Rectal smooth muscle tissue (tissue), 1 donor: ENCODE data around the gene SUSD4.

Source experiments
- H3K27ac ChIP-seq: one replicate; pipeline ENCODE4 v1.7.0; 2013; ENCODE audit warnings: low read depth, low read length, inconsistent platforms
- H3K27me3 ChIP-seq: one replicate; pipeline ENCODE4 v1.7.0; 2013; ENCODE audit warnings: low read length; ENCODE audit not compliant: control insufficient read depth, insufficient read depth
- H3K36me3 ChIP-seq: one replicate; pipeline ENCODE4 v1.7.0; 2013; ENCODE audit warnings: low read length; ENCODE audit not compliant: control insufficient read depth, insufficient read depth
- H3K4me1 ChIP-seq: one replicate; pipeline ENCODE4 v1.7.0; 2013; ENCODE audit warnings: low read length; ENCODE audit not compliant: control insufficient read depth, insufficient read depth
- H3K4me3 ChIP-seq: one replicate; pipeline ENCODE4 v1.7.0; 2013; ENCODE audit warnings: low read length
- H3K9ac ChIP-seq: one replicate; pipeline ENCODE4 v1.7.0; 2013; ENCODE audit warnings: low read length

SUSD4 gene

DNA sequence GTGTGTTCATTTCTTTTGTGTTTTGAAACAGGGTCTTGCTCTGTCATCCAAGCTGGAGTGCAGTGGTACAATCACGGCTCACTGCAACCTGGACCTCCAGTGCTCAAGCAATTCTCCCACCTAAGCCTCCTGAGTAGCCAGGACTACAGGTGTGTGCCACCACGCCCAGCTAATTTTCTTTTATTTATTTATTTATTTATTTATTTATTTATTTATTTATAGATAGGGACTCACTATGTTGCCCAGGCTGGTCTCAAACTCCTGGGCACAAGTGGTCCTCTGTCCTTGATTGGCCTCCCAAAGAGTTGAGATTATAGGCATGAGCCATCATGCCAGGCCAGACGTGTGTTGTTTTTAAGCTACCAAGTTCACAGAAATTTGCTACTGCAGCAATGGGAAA is 177.2 kb downstream of the SUSD4 start:
- H3K36me3 ChIP-seq = no peaks in the 10 kb centered on the region
- no peaks in the 10 kb centered on the region for H3K4me1 ChIP-seq
- H3K27me3 ChIP-seq = no peaks in the 10 kb centered on the region
- no peak overlapping the region for H3K9ac ChIP-seq
- H3K27ac ChIP-seq = no peak overlapping the region
- H3K4me3 ChIP-seq = no peak overlapping the region

DNA sequence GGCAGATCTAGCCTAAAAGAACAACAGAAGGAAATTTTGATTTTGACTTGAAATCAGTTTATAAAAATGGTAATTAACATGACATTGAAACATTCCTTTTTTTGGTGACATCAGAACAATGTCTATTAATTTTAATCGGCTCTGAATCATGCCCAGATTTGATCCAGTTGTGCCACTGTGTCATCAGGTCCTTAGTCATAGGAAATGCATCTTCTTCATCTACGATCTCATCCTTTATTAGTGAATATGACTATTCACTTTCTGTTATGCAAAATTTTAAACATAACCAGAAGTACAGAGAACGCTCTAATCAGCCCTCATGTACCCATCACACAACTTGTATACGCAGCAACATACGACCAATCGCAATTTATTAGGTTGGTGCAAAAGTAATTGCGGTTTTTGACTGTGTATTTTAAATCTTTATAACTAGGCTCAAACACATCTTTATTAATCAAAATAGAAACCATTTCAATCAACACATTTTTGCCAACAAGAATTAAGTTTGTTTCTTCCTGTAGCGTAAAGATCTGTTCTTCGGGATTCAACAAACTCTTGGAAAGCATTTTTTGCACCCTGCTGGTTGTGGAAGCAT is 180.6 kb downstream of the SUSD4 start:
- Histone ChIP-seq H3K27me3 (no peaks in the 10 kb centered on the region), H3K36me3 (no peaks in the 10 kb centered on the region), H3K4me3 (no peak overlapping the region), H3K27ac (no peak overlapping the region), H3K9ac (no peak overlapping the region), H3K4me1 (no peaks in the 10 kb centered on the region)

DNA sequence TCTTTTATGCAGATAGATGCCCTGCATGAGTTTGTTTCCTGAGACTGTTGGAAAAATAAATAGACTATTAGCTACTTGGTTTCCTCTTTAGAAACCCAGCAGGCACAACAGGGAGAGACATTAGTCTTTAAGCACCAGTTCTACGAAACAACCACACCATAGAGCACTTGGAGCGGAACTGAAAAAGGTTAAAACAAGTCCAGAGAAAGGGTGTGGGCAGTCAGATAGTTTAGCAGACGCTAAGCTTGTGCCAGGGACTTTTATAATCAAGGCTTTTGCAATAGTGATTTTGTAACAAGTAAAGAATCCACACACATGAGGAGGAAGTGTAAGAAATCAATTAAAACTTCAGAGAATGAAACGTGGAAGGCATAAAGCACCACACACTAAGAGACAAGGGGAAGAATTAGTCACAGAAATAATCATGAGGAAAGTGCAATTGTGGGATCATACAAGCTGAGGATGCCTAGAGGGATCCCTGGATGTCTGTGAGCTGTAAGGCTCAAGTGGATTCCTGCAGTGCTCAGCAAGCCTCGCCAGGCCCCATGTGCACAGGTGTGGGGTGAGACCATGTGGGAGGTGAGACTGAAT is 183.2 kb downstream of the SUSD4 start:
- H3K27me3 ChIP-seq = no peaks in the 10 kb centered on the region
- no peaks in the 10 kb centered on the region for H3K4me1 ChIP-seq
- no peaks in the 10 kb centered on the region for H3K36me3 ChIP-seq
- H3K9ac ChIP-seq = no peak overlapping the region
- no peak overlapping the region for H3K27ac ChIP-seq
- H3K4me3 ChIP-seq = no peak overlapping the region

DNA sequence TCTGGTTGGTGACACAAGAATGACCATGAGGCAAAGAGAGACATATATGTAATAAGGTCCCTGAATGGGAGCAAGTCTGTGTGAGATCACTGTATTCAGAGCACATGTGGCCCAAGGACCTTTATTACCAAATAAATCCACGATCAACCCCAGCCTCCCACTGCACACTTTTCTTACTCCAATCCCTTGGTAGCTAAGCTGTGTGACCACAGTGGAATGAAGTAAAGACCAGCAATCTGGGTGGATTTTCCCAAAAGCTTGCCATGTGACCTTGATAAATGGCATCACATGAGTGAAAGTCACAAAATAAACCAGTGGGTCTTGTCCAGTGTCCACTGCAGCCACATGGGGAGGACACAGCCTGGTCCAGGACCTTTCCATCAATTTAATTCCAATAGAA is 184.2 kb downstream of the SUSD4 start:
- H3K4me3 ChIP-seq = no peak overlapping the region
- H3K9ac ChIP-seq = no peak overlapping the region
- H3K4me1 ChIP-seq = no peaks in the 10 kb centered on the region
- H3K27me3 ChIP-seq = no peaks in the 10 kb centered on the region
- H3K27ac ChIP-seq = no peak overlapping the region
- no peaks in the 10 kb centered on the region for H3K36me3 ChIP-seq

DNA sequence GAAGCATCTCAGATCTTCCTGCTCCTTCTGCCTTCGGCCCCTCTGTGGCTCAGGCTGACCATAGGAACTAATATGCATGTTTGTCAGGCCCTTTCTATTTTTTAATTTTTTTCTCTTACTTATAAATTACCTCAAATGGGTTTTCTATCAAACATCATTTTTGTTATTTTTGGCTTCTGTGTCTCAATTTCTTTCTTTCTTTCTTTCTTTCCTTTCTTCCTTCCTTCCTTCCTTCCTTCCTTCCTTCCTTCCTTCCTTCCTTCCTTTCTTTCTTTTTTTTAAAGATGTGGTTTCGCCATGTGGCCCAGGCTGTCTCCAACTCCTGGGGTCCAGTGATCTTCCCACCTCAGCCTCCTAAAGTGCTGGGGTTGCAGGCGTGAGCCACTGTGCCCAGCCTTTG is 184.7 kb downstream of the SUSD4 start:
- no peak overlapping the region for H3K9ac ChIP-seq
- H3K4me1 ChIP-seq = no peaks in the 10 kb centered on the region
- no peak overlapping the region for H3K4me3 ChIP-seq
- no peaks in the 10 kb centered on the region for H3K27me3 ChIP-seq
- H3K27ac ChIP-seq = no peak overlapping the region
- H3K36me3 ChIP-seq = no peaks in the 10 kb centered on the region

DNA sequence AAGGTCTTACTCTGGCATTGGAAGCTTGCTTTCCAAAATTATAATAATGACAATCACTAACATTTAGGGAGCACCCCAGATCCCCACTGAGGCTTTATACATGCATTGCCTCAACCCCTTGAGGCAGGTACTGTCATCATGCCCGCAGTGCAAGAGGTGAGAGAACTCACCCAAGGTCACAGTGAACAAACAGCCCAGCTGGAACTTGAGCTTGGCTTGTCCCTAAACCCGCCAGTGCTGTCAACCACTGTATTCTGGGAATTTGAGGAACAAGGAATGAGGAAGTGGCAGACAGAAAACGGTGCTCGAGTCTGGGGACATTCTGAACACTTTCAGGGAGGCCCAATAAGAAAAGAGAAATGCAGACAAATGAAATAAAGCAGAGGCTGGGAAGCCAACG is 186.3 kb downstream of the SUSD4 start:
- no peak overlapping the region for H3K4me3 ChIP-seq
- H3K27ac ChIP-seq = no peak overlapping the region
- no peaks in the 10 kb centered on the region for H3K4me1 ChIP-seq
- H3K36me3 ChIP-seq = no peaks in the 10 kb centered on the region
- H3K9ac ChIP-seq = no peak overlapping the region
- H3K27me3 ChIP-seq = no peaks in the 10 kb centered on the region

DNA sequence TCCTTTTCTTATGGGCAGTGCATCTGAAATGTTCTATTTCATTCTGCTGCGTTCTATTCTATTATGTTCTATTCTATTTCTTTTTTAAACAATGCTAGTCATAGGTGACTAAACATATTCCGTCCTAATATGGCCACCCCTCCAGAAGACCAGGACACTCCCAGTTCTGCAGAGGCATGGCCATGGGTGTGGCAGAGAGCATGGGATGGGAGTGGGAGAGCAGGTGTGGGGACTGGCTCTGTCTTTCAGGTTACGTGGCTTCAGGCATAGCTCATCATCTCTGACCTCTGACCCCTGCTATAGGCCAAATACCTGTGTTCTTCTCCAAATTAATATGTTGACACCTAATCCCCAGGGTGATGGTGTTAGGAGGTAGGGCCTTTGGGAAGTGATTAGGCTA is 187.5 kb downstream of the SUSD4 start:
- H3K4me1 ChIP-seq = no peaks in the 10 kb centered on the region
- no peaks in the 10 kb centered on the region for H3K27me3 ChIP-seq
- H3K4me3 ChIP-seq = no peak overlapping the region
- H3K9ac ChIP-seq = no peak overlapping the region
- no peaks in the 10 kb centered on the region for H3K36me3 ChIP-seq
- H3K27ac ChIP-seq = peak overlapping the region; percentile 12

DNA sequence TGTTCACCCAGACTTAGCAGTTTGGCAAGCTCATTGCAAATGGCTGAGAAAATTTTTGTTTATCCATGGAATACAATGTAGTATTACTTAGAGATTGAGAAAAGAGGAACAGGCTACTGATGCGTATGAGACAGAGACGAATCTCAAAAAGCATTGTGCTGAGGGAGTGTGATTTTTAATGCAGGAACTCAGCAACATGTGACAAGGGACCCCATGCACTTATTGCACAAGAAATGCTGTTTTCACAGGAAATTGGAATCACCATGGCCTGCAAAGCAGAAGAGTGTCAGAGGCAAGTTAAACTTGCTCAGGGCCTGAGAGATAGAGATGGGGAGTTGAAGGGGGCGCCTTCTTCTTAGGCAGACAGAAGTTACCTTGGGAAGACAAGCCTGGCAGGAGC is 188.3 kb downstream of the SUSD4 start:
- Histone ChIP-seq H3K4me1 (no peaks in the 10 kb centered on the region), H3K36me3 (no peaks in the 10 kb centered on the region), H3K4me3 (no peak overlapping the region), H3K27me3 (no peaks in the 10 kb centered on the region), H3K9ac (no peak overlapping the region), H3K27ac (peak overlapping the region; percentile 49)

DNA sequence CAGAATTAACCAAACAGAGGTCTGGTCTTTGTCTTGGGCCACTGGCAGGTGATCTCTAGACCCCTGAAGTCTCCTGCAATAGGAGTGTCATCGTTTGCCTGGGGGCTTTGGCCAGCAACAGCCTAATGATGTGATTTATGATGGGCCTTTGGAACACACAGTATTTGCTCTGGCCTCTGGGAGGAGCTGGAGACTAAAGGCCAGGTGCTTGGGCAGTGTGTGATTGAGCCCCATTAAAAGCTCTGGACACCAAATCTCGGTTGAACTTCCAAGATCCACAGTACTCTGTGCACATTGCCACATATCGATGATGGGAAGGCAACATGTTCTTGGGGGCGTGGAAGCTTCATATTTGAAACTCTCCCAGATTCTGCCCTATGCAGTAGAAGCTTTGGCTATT is 188.9 kb downstream of the SUSD4 start:
- Histone ChIP-seq H3K27me3 (no peaks in the 10 kb centered on the region), H3K36me3 (no peaks in the 10 kb centered on the region), H3K4me1 (no peaks in the 10 kb centered on the region), H3K9ac (no peak overlapping the region), H3K4me3 (no peak overlapping the region), H3K27ac (no peak overlapping the region)
